Peyer's patch (tissue), 4 donors: ENCODE results near the gene BARX1.

Experiments used
- CTCF ChIP-seq, 6 experiments: fragments of 450-650 bp in 4 of 6; fragments of 200-600 bp in 2 of 6; sonication (generic) in 1 of 6; IDR thresholded peaks; one replicate each; pipeline ENCODE4 v1.5.1; 2017 to 2019; ENCODE audit warnings: antibody characterized with exemption in 6 of 6, mild to moderate bottlenecking in 3 of 6, moderate library complexity in 1 of 6
- POLR2A ChIP-seq, 2 donors: fragments of 450-650 bp; IDR thresholded peaks; one replicate each; pipeline ENCODE4 v1.5.1; 2017; ENCODE audit warnings: antibody characterized with exemption in 2 of 2, mild to moderate bottlenecking in 2 of 2, moderate library complexity in 2 of 2

- TF ChIP-seq CTCF (IDR thresholded peaks at IDR 0.05) (no peak), POLR2A (IDR thresholded peaks at IDR 0.05) (no peak)
These were observed 21.8 kb upstream of the BARX1 start for GRCh38 chr9:93976973-93977372.
